HG02973 (cell line): ENCODE results near the gene PALM.

Experiments
- ATAC-seq: cut with Tn5 transposase; IDR thresholded peaks from one replicate; pipeline ENCODE4 v1.9.1; 2021; ENCODE audit warnings: moderate library complexity; ENCODE audit not compliant: unreplicated experiment

The PALM gene

DNA sequence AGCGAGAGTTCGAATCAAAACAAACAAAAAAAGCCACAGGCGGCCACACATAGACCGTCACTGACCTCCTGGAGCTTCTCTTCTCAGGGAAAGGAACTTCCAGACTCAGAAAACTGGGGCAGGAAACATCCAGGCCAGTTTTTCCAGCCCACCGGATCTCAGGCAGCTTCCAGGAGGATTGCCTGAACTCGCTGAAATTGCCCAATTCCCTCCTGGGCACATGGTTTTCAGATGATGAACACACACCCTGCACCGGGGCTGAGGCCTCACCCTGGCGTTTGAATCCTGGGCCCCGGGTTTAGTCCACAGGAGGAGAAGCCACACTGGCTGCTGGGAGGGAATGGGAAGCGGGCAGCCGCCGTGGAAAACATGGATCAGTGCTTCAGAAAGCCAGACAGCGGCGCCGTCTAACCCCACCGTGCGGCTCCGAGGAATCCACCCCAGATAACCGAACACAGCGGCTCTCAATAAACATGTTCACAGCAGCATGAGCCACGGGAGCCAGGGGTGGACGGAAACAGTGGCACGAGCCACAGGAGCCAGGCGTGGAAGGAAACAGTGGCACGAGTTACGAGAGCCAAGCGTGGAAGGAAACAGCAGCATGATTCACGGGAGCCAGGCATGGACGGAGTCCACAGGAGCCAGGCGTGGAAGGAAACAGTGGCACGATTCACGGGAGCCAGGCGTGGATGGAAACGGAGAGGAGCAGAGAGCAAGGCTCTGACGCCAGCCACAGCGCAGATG, 70.3 kb downstream of the PALM start:
- no peak for ATAC-seq

DNA sequence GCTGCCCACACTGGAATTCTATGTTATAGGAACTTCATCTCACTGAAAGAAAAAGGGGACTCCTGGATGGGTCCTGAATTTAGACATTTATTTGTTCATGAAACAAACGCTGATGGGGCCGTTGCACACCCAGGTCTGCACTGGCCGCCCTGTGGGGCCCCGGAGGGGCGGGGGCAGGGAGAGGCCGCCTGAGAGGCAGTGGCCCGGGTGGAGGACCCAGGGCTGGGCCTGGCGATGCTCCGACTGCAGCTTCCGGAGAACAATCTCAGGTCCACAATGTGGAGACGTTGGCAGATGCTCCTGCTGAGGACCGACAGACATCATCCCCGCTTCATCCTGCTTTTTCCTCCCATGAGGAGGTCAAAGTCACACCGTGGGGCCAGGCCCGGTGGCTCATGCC, 72.2 kb downstream of the PALM start:
- ATAC-seq = no peak

DNA sequence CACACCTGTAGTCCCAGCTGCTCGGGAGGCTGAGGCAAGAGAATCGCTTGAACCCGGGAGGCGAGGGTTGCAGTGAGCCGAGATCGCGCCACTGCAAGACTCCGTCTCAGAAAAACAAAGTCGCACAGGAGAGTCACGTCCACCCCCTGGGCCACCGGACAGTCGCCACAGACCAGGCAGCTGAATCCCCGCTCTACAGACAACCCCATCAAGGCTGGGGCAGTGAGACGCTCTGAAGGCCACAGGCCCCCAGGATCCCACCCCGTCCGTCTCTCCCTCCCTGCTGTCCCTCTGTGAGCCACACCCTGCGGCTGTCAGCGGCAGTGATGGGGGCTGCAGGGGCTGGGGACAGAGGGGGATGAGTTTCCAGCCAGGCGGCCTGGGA, 73.1 kb downstream of the PALM start:
- ATAC-seq = no peak

DNA sequence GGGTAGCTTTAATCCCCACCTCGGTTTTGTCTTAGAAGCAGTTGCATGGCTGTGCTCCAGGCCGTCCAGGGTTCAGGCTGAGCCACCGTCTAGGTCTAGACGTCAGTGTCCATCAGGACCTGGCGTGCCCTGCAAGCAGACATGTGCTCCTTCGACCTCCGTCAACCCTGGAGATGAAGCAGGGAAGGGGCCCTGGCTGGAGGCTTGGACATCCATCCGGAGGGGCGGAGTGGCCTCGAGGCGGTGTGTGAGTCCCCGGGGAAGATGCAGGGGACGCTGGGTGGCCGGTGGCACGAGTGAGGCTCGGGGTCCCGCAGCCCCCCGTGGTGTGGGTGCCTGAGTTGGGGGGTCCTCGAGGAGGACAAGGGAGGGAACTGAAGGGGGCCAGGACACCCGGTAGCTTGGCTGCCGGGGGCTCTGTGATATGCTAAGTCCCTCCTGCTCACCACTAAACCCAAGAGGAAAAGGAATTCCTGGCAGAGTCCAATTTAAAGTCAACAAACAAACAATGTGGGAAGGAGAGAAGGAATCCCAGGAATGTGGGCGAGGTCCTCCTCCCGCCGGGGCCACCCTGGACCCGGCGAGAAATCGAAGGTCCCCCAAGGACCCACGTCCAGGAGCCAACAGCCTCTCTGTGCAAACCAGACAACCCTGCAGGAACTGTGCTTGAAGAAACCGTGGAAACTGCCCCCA, 73.6 kb downstream of the PALM start:
- no peak for ATAC-seq

DNA sequence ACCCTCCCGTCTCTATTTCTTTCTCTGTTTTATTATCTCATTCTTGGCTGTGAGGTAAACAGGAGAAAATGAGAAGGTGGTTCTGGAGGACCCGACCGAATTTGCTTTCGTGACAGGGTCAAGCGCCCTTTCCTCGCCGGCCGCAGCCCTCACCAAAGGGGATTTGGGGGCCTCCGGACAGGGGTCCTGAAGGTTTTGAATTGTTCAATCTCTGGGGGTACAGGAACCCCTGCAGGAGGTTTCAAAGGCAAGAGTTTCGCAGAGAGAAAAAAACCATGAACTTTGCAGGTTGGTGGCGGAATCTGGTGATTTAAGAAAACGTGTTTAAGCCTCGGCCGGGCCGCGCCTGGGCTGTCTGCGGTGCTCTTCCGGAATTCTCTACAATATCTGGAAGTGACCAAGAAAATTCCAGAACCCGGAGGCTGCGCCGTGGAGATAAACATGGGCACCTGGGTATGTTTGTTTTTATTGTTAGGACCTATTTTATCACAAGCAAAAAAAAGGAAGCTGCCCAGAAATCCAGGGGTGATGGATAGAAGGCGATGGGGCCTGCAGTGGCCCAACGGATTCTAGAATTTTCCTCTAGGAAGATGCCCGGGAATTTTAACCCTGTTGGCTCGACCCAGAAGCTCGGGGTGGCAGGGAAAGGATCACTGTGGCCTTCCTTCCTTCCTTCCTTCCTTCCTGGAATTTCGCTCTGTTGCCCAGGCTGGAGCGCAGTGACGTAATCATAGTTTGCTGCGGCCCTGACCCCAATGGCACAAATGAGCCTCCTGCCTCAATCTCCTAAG, 74.3 kb downstream of the PALM start:
- ATAC-seq = no peak

DNA sequence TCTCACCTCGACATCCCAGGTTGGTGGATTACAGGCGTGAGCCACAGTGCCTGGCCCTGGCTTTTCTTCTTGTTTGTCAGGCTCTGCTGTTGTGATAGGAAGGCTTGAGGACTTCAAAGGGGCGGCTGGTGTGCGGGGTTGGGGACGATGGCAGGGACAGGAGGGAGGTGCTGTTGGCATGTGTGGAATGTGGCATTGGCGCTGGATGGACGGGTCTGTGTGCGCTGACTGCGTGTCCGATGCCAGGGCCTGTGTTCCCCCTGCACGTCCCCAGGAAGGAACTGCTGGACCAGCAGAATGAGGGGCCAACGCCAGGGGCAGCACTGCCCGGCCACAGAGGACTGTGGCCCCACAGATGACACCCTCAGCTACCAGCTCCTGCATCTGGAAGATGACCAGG, 75.8 kb downstream of the PALM start:
- no peak for ATAC-seq

DNA sequence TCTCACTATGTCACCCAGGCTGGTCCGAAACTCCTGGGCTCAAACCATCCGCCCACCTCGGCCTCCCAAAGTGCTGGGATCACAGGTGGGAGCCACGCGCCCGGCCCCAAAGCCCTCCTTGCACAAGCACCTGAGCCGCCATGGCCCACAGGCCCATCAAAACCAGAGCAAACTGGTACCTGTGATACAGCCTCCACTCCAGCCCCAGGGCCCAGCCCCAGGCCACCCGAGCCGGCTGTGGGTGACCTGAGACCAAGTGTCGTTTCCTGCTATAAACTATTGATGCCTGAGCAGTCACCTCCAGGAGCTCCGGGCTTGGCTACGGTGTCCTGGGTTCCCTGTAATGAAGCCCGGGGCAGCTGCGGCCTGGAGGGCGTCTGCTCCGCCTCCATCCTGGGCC, 78.8 kb downstream of the PALM start:
- no peak for ATAC-seq

DNA sequence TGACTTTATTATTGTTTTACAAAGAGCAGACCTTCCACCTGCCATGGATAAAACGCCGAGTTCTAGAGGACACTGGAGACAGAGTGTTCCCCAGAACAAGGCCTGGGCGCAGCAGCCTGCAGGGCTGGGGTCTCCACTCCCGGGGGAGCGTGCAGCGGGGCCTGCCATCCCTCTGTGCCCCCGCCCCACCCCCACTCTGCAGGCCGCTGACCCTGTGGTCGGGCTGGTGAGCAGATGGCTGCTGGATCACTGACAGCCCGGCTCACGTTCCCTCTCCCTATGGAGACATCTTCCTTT, 79.9 kb downstream of the PALM start:
- no peak for ATAC-seq

DNA sequence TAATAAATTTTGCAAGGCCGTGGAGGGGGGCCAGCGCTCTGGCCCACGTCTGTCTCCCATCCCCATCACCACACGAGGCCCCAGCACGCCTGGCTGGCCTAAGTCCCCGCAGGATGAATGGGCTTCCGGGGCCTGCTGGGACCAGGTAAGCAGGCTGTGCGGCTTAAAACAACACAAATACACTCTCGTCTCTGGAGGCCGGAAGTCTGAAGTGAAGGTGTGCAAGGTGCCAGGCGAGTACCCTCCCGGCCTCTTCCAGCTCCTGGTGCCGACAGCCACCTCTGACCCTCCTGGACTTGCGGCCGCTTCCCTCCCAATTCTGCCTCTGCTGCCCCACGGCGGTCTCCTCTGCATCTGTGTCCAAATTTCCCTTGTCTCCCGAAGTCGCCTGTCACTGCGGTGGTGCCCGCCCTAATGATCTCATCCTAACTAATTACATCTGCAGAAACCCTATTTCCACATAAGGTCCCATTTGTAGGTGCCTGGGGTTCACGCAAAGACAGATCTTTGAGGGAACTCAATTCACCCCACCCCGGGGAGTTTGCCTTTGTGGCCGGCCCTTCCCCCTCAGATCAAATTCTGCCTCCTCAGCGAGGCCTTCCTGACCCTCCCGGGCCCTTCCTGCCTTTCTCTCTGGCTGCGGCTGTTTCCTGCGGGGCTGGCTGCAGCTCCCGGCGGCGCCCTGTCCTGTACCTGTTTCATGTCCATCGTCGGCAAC, 80.4 kb downstream of the PALM start:
- ATAC-seq = no peak

DNA sequence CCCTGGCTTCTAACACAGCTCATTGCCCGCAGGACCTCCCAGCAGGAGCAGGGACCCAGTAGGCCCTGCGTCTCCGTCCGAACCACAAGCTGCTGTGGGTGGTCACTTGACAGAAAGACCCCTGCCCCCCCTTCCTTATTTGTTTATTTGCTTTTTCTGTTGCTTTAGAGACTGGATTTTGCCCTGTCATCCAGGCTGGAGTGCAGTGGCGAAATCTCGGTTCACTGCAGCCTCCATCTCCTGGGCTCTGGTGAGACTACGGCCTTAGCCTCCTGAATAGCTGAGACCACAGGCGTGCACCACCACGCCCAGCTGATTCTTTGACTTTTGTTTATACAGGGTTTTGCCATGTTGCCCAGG, 80.9 kb downstream of the PALM start:
- ATAC-seq = no peak

DNA sequence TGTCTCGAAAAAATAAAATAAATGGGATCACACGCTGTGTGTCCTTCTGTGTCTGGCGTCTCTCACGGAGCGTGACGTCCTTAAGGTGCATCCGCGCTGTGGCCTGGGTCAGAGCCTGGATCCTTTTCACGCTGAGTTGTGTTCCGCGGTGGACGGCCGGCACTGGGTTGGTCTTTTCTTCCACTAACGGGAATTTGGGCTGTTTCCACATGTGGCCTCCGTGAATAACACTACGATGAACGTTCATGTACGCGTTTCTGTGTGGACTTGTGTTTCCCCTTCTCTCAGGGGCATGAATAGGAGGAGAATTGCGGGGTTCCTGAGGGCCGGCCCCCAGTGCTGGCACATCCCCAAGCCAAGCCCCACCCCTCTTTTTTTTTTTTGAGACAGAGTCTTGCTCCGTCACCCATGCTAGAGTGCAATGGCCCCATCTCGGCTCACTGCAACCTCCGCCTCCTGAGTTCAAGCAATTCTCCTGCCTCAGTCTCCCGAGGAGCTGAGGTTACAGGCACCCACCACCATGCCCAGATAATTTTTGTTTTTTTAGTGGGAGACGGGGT, 82.4 kb downstream of the PALM start:
- no peak for ATAC-seq

DNA sequence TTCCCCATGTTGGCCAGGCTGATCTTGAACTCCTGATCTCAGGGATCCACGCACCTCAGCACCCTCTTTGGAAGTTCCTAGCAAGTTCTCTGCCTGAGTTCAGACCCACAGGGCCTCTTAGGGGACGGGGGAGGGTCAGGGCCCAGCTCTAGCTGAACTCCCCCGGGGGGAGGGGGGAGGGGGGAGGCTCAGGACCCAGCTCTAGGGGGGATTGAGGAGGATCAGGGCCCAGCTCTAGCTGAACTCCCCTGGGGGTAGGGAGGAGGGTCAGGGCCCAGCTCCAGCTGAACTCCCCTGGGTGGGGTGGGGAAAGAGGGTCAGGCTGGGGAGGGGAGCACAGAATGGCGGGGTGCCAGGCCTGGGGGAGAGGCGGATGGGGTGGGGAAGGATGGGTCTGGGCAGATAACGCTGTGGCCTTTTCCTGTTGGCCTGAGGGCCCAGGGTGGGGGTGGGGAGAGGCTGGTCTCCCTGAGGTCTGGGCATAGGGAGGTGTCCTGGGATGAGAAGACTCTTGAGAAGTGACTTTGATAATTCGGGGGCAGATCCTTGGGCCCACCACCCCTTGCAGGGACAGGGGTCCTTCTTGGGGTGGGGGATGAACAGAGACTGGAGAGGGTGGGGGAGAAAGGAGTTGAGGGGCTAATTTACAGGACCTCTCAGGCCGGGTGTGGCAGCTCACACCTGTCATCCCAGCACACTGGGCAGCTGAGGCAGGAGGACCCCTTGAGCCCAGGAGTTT, 83.0 kb downstream of the PALM start:
- ATAC-seq = no peak

DNA sequence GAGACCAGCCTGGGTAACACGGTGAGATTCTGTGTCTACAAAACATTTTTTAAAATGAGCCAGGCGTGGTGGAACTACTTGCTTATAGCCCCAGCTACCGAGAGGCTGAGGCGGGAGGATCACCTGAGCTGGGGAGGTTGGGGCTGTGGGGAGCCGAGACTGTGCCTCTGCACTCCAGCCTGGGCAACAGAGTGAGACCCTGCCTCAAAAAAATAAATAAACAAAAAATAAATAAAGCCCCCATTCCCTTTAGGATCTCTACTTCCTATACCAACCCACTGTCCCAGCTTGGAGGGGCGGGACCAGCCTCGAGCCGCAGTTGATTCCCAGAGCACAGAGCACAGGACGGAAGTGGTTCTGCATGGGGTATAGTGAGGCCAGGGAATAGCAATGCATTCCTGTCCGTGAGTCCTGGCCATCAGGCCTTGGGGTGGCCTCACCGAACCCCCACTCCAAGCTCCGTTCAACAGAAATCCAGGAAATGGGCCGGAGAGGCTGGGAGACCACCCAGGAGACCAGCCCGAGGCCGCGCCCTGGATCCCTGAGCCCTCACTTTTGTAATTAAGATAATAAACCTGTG, 83.7 kb downstream of the PALM start:
- ATAC-seq = no peak

DNA sequence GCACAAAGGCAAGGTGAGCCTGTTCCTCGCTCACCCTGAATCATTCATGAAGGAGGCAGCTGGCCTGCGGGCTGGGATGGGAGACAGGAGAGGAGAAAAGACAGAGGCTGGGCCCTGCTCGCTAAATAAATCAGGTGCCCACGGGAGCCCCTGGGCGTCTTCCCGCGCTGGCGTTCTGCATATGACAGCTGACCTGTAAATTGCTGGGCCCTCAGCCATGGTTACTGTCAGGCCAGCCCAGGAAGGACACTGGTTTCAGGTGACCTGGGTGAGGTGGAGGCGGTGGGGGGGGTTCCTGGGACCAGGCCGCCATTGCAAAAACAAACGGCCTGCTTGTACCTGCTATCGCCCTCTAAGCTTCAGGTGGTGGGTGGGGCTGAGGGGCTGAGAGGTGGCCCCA, 85.1 kb downstream of the PALM start:
- ATAC-seq = no peak

DNA sequence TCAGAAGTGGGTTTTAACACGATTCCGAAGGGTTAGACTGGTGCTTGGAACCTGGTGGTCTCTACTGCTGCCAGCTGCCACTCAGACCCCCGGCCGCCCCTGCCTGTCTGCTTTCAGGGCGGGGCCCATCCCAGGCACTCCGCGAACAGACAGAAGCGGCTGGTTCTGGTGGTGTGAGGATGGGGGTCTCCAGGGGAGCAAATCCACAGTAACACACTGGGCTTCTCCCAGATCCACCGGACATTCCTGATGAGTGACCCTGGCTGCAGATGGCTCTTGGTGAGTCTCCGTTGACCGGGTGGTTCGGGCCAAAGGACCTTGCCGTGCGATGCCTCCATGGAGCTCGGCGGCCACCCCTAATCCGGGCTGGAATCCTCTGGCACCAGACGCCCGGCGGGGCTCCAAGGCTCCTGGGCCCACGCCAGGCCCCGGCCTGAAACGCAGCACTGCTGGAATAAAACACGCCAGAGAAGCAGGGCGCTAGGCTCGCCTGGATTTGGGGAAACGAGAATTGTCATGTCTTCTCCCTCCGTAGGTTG, 86.4 kb downstream of the PALM start:
- no peak for ATAC-seq

DNA sequence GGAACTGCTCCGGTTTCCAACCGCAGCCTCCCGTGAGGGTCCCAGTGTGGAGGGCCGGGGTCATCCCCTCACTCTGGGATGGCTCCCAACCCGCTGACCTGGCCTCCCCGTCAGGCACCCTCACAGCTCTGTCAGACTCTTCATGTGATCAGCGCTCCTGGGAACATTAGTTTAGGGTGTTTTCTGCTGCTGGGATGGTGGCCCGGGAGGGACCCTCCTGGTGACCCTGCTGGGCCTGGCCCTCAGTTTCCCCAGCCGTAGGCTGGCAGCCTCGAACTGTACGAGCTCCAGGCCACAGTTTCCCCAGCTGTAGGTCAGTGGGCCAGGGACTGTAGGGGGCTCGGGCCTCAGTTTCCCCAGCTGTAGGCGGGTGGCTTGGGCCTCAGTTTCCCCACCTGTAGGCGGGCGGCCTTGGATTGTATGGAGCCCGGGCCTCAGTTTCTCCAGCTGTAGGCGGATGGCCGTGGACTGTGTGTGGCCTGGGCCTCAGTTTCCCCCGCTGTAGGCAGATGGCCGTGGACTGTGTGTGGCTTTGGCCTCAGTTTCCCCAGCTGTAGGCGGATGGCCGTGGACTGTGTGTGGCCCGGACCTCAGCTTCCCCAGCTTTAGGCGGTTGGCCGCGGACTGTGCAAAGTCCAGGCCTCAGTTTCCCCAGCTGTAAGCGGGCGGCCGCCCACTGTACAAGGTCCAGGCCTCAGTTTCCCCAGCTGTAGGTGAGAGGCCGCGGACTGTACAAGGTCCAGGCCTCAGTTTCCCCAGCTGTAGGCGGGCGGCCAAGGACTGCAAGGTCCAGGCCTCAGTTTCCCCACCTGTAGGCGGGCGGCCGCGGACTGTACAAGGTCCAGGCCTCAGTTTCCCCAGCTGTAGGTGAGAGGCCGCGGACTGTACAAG, 87.2 kb downstream of the PALM start:
- ATAC-seq = no peak

DNA sequence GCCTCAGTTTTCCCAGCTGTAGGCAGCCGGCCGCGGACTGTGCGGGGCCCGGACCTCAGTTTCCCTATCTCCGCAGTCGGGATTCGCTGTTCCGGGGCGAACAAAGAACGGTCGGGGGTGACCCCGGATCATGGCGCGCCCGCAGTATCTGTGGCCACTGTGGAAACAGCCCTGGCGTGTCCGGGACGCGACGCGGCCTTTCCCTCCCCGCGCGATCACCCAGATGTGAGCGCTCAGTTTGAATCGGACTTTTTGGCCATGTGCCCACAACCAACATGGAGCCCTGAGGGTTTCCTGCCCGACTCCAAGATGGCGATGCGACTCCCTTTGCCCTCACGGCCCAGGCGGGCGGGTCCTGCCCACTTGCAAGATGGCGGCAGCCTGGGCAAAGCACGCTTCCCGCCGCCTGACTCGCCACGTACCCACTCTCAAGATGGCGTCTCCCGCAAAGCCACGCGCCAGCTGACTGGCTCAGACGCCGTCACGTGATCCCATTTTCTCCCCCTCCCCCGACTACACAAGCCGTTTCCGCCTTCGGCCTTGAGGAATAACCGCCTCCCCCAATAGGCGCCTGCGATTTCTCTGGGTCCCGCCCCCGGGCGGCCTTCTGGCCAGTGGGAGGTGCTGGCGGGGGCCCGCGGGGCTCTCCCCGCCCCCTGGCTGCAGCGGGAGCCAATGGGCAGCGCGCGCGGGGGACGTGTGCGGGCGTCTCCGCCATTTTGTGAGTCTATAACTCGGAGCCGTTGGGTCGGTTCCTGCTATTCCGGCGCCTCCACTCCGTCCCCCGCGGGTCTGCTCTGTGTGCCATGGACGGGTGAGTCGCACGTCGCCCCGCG, 88.2 kb downstream of the PALM start, which contains the start of gene PTBP1:
TSS of gene PTBP1 (plus strand) at position 761 of the 836 bp plus-strand sequence. CDS start at position 807, 46 bp downstream.
- peak; percentile 69 for ATAC-seq
